OCI-M2 (cell line): ENCODE data around the gene ATP13A4.

Source experiments
- DNase-seq: peaks from one replicate; lab custom pipeline; 2025; ENCODE audit not compliant: unreplicated experiment; lab: John Stamatoyannopoulos, UW

ATP13A4 gene

GRCh38 chr3:193499801-193500485 lies 54.8 kb downstream of the ATP13A4 start:
- no peak for DNase-seq

DNA sequence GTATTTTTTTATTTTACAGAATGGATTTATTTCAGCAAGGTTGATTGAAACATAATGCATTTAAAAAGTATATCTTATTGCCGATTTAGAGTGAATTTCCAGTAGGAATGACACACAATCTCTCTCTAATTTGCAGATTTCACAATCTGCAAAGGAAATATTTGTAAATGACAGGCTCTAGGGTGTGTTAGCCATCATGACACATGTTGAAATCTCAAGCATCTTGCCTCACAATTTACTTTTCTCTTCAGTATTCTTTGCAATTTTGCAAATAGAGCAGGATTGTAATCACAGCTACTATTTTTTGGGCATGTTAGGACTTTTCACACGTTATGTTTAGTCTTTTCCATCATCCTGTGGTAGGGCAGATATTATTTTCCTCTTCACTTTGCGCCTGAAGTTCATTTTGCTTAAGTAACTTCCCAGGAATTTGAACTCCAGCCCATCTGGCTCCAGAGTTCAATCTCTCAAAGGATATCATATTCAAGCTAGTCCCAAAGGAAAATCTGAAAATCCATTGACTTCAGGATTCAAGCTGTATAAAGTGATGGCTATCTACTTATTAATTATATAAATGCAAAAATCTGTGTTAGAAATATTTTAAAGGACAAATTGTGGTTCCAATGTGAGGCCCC lies 55.4 kb downstream of the ATP13A4 start:
- DNase-seq = no peak

GRCh38 chr3:193498215-193498614 lies 56.5 kb downstream of the ATP13A4 start:
- DNase-seq = no peak

DNA sequence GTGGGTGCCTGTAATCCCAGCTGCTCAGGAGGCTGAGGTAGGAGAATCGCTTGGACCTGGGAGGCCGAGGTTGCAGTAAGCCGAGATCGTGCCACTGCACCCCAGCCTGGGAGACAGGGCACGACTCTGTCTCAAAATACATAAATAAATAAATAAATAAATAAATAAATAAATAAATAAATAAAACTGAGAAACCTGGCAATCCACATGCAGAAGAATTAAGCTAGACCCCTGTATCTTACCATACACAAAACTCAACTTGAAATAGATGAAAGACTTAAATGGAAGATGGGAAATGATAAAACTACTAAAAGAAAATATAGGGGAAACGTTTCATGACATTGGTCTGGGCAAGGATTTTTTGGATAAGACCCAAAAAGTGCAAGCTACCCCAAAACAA lies 58.0 kb downstream of the ATP13A4 start:
- no peak for DNase-seq

DNA sequence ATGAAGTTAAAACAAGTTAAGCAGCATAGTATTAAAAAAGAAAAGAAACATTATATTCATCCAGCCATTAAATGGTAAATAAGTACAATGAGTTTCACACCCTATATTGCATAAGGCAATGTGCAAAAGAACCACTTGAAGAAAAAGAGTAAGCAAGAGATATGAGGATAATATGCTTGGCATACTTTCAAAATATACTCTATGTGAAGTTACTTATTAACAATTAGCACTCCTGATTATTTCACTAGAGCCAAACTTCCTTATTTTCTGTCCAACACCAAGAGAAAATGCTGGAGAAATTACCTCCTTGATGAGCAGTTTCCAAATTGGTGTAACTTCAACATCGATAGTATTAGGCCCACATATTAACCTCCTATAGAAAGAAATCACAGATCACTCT lies 63.7 kb downstream of the ATP13A4 start:
- DNase-seq = no peak

GRCh38 chr3:193490580-193490979 lies 64.1 kb downstream of the ATP13A4 start:
- no peak for DNase-seq

GRCh38 chr3:193489949-193490348 lies 64.7 kb downstream of the ATP13A4 start:
- no peak for DNase-seq

GRCh38 chr3:193488741-193489140 lies 66.0 kb downstream of the ATP13A4 start:
- no peak for DNase-seq

DNA sequence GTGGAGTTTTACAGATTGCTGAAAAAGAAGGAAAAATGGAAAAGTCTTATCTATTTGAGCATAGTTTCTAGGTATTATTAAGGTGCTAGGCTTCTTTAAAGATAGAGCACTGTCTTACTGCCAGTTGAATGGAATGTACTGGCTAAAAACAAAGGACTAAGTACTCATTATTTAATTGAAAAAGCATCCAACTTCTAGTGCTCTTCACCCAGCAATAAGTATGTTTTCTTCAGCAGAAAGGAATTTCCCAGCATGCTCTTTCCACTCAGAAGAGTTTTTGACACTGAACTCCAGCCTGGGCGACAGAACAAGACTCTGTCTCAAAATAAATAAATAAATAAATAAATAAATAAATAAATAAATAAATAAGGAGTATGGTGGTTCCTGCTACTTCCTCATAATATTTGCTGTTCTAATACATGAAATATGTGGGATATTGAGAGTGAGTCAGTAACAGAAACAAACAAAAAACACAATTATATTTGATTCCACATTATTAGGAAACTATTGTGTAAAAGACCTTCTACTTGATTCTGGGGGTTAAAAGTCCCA lies 70.6 kb downstream of the ATP13A4 start:
- DNase-seq = no peak

- no peak for DNase-seq
These were observed 73.3 kb downstream of the ATP13A4 start for GRCh38 chr3:193481436-193481835.

DNA sequence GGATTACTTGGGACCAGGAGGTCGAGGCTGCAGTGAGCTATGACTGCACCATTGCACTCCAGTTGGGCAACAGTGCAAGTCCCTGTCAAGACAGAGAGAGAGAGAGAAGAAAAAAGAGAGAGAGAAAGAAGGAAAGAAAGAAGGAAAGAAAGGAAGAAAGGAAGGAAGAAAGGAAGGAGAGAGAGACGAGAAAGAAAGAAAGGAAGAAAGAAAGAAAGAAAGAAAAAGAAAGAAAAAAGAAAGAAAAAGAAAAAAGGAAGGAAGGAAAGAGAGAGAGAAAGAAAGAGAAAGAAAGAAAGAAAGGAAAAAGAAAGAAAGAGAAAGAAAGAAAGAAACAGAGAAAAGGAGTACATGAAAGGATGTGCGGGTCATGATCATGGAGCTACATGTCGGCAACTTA lies 80.2 kb downstream of the ATP13A4 start:
- no peak for DNase-seq

- DNase-seq = no peak
These were observed 84.0 kb downstream of the ATP13A4 start for GRCh38 chr3:193470710-193471109.

DNA sequence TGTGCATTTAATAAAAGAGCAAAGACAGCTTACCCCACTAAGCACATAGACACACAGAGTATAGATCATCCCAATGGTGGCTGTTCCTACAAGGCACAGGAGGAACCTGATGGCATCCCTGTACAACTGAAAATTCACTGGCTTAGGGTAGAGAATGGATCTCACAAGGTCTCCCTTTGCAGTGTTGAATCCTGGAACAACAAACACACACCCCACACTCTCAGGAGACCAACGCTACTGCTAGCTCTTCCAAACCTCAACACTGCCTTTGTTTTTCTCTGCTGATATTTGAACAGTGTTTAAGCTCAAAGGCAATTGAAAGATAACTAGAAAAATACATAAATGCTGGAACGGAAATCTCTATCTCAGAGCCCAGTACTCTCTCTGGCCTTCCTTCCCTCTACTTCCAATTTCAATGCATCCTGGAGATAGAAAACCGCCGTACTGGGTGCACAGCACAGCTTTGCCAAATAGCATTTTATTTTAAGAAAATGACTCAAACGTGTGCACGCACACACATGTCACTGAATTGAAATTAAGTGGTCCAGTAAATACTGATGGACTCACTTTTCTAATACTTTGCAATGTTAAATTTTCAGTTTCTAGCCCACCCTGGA lies 88.6 kb downstream of the ATP13A4 start:
- DNase-seq = no peak

DNA sequence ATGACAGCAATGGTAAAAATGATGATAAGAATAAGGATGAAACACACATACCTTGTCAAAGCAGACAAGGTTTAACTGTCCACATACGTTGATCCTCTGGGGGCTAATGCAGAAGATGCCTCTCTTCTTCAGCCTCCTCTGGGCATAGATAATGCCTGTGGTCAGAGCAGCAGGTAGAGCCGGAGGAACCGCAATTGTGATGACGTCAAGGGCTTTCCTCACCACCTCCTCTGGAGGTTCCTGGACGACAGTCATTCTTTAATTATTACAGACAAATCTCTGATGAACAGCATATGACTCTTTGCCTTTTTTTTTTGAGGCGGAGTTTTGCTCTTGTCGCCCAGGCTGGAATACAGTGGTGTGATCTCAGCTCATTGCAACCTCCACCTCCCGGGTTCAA lies 89.8 kb downstream of the ATP13A4 start:
- DNase-seq = no peak

- DNase-seq = no peak
These were observed 97.2 kb downstream of the ATP13A4 start for GRCh38 chr3:193457526-193457925.

GRCh38 chr3:193452338-193452737 lies 102.4 kb downstream of the ATP13A4 start:
- no peak for DNase-seq

GRCh38 chr3:193451902-193452301 lies 102.8 kb downstream of the ATP13A4 start:
- DNase-seq = no peak

- DNase-seq = no peak
These were observed 107.6 kb downstream of the ATP13A4 start for GRCh38 chr3:193446965-193447602.

- no peak for DNase-seq
These were observed 115.3 kb downstream of the ATP13A4 start for GRCh38 chr3:193439423-193439822.

DNA sequence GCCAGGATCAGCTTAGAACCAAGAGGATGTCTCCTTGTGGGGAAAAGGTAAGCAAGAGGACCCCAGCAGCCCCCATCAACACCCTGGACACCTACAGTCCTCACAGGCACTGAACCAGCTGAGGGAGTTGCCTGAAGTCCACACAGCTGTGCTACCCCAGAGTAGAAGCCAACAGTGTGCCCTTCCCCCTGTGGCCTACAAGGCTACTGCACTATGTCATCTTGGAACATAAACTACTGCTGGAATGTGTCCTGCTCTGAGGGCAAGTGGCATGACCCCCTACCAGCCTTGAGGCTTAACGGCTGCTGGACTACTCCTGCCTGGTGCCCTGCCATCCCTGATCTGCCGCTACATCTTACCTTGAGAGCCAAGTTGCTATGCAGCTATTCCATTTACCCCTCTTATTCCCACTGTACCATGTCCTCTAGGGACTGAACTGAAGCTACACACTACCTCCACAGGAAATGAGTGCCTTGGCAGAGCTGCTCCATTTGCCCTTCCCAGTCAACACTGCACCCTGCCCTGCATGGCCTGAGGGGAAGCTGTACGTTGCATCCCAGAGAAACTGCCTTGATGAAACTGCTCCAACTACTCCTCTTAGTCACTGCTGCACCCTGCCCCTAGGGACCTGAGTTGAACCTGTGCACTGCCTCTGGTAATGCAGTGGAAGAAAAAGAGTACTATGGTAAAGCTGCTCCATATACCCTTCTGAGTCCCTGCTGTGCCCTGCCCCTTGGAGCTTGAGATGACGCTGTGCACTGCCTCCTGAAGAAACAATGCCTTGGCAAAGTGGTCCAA lies 135.9 kb downstream of the ATP13A4 start:
- DNase-seq = no peak

DNA sequence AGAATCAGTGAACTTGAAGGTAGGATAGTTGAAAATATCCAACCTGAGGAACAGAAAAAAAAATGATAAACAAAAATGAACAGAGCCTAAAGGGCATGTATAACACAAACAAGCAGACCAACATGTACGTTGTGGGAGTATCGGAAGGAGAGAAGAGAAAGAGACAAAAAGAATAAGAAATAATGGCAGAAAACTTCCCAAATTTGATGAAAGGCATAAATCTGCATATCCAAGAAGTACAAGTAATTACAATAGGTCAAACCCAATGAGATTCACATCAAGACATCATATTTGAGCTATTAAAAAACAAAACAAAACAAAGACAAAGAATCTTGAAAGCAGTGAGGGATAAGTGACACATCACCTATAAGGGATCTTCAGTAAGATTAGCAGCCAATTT lies 138.1 kb downstream of the ATP13A4 start:
- DNase-seq = no peak
